ENCODE results near the gene NCAPG.
"Not testable (repeated sequence)": the region's sequence is repeated elsewhere in the genome, so short reads cannot be mapped to it uniquely, and the experiment has no call there.

Gene NCAPG

DNA sequence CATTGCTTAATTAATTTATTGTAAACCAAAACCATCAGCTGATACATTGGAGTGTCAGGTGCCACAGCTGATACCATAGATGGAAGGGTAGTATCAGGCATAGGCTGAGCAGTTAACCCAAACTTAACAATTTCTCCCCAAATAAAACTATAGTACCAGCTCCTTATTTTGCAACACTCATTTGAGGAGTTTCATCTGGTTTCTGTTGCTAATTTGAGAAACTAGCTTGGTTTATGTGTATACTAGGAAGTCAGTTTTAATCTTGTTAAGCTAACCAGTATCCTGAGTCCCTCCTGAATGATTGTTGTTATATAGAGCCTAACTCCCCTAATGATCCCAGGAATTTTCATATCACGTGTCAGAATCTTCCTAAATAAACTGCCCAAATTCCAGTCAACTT, 13.0 kb upstream of the NCAPG start:
- no peak for DNase-seq (ENCODE audit: low spot score)

GRCh38 chr4:17805580-17806155, 5.1 kb upstream of the NCAPG start:
- DNase-seq (ENCODE audit: low spot score): no peak

DNA sequence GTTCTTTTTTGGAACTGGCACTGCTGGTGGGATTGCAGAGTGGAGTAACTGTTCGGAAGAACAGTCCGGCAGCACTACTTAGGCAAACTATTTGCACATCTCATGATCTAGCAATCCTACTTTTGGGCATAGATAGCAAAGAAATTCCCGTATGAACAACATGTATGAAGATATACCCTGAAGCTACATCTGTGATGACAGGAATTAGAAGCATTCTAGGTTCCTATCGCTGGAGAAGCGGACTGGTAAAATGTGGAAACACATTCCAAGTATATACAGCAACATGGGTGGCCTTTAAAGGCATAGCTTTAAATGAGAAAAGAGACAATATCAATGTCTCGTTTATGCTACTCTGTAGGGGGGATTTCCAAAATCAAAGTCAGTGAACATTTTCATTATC, 3.3 kb upstream of the NCAPG start:
- DNase-seq (ENCODE audit: low spot score): no peak

DNA sequence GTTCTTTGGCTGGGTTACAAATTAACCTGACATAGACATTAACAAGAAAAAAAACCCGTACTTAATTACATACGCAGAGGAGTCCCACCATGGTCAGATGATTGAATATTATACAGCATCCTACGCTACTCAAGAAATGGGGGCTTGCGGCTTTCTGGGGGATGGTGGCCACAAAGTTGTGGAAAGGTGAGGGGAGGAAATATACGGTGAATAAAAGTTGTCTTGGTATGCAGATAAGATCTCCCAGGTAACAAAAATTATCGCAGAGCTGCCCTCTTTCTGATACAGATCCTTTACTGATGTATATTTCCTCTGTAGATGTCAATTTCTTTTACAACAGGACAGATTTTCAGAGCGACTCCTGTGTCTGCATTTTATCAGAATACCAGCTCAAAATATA, 1.1 kb upstream of the NCAPG start:
- DNase-seq (ENCODE audit: low spot score): no peak

- no peak for DNase-seq (ENCODE audit: low spot score)
Measured at GRCh38 chr4:17811078-17811603, 362 bp downstream of the NCAPG start.

GRCh38 chr4:17812125-17812524, 1.3 kb downstream of the NCAPG start:
- no peak for DNase-seq (ENCODE audit: low spot score)

- no peak for DNase-seq (ENCODE audit: low spot score)
Measured at GRCh38 chr4:17812801-17813200, 2.0 kb downstream of the NCAPG start.

- DNase-seq (ENCODE audit: low spot score): no peak
Measured at GRCh38 chr4:17814140-17814539, 3.4 kb downstream of the NCAPG start.

DNA sequence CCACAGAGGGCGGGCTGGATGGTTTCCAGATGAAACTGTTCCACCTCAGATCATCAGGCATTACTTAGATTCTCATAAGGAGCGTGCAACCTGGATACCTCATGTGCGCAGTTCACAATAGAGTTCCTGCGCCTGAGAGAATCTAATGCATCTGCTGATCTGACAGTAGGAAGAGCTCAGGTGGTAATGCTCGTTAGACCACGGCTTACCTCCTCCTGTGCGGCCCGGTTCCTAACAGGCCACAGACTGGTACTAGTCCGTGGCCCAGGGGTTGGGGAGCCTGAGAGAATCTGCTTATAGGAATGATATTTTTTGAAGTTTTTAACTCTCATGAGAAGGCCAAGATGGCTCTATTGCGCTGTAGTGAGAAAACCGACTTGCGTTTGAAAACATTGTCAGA, 5.4 kb downstream of the NCAPG start:
- no peak for DNase-seq (ENCODE audit: low spot score)

GRCh38 chr4:17817027-17817426, 6.2 kb downstream of the NCAPG start:
- DNase-seq (ENCODE audit: low spot score): peak; percentile 14

GRCh38 chr4:17823871-17824669, 13.3 kb downstream of the NCAPG start:
- DNase-seq (ENCODE audit: low spot score): no peak

DNA sequence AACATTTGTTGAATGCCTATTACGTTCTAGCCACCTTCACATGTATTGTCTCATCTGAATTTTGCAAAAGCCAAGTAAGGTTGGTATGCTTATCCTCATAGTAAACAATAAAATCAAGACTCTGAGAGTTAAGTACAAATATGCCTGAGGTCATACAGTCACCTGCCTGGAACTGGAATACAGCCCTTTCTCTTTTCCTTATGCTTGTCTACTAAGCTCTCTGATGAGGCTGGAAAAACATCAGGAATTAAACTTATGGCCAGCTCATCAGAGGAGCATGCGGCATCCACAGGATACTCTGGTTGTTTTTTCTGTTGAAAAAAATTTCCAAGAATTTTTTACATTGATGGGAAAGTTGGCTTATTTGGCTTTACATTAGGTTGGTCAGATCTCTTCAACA, 35.5 kb downstream of the NCAPG start:
- DNase-seq (ENCODE audit: low spot score): no peak

DNA sequence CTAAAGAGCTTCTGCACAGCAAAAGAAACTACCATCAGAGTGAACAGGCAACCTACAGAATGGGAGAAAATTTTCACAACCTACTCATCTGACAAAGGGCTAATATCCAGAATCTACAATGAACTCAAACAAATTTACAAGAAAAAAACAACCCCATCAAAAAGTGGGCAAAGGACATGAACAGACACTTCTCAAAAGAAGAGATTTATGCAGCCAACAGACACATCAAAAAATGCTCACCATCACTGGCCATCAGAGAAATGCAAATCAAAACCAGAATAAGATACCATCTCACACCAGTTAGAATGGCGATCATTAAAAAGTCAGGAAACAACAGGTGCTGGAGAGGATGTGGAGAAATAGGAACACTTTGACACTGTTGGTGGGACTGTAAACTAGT, 39.5 kb downstream of the NCAPG start:
- DNase-seq (ENCODE audit: low spot score): not testable (repeated sequence)

- no peak for DNase-seq (ENCODE audit: low spot score)
Measured at GRCh38 chr4:17851959-17852358, 41.2 kb downstream of the NCAPG start.

DNA sequence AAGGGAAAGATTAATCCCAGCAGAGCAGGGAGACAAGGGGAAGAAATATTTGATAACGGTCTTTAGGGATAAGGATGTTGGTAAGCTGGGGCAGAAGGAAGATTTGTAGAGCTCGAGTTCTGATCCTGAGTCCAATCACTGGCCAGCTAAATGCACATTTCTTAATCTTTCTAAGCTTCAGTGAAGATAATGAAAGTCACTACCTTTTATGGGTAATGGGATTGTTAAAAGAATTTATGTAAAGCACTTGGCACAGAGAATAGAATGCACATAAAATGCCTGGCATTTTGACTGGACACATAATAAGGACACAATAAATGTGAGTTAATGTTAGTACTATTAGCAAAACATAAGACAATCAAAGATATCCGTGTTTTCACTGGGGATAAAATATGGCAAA, 43.3 kb downstream of the NCAPG start:
- DNase-seq (ENCODE audit: low spot score): no peak

DNA sequence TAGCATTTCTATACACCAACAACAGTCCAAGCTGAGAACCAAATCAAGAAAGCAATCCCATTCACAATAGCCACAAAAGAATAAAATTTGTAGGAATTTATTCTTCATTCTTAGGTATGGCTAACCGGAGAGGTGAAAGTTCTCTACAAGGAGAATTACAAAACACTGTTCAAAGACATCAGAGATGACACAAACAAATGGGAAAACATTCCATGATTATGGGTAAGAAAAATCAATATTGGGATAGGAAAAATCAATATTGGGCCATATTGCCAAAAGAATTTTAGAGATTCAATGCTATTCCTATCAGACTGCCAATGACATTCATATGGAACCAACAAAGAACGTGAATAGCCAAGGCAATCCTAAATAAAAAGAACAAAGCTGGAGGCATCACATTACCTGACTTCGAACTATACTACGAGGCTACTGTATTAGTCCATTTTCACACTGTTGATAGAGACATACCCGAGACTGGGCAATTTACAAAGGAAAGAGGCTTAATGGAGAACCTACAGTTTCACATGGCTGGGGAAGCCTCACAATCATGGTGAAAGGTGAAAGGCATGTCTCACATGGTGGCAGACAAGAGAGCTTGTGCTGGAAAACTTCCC, 49.1 kb downstream of the NCAPG start:
- DNase-seq (ENCODE audit: low spot score): no peak

- not testable (repeated sequence) for DNase-seq (ENCODE audit: low spot score)
Measured at GRCh38 chr4:17861906-17862305, 51.1 kb downstream of the NCAPG start.

- DNase-seq (ENCODE audit: low spot score): no peak
Measured at GRCh38 chr4:17865866-17866363, 55.1 kb downstream of the NCAPG start.

DNA sequence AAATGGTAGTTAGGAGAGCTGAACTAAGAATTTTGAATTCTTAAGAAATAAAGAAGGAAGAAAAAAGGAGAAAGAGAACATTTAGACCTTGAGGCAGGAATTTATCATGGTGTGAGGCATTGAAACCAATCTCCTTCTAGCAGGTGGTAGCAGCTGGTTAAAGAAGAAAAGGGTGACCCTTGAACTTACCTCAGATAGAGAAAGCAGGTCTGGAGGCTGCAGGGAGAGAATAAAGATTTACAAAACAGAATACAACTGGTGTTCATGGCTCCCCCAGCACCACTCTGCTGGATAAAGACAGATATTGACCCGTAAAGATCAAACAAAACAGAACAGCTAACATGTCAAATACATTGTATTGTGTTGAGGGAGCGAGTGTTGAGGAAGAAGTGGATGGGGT, 56.0 kb downstream of the NCAPG start:
- no peak for DNase-seq (ENCODE audit: low spot score)

DNA sequence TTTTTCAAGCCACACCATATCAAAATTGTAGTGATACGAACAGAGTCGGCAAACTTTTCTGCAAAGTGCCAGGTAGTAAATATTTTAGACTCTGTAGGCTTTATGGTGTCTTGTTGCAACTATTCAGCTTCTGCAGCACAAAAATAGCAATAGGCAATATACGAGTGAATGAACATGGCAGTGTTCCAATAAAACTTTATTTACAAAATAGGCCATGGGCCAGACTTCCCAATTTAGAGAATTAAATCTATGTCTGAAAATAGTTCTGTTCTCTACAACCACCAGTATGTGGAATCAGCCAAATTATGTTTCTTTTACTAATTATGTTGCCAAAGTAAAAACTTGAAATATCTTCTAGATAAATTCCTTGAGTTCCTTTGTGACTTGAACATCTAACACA, 56.5 kb downstream of the NCAPG start:
- no peak for DNase-seq (ENCODE audit: low spot score)

- no peak for DNase-seq (ENCODE audit: low spot score)
Measured at GRCh38 chr4:17869327-17869726, 58.5 kb downstream of the NCAPG start.

DNA sequence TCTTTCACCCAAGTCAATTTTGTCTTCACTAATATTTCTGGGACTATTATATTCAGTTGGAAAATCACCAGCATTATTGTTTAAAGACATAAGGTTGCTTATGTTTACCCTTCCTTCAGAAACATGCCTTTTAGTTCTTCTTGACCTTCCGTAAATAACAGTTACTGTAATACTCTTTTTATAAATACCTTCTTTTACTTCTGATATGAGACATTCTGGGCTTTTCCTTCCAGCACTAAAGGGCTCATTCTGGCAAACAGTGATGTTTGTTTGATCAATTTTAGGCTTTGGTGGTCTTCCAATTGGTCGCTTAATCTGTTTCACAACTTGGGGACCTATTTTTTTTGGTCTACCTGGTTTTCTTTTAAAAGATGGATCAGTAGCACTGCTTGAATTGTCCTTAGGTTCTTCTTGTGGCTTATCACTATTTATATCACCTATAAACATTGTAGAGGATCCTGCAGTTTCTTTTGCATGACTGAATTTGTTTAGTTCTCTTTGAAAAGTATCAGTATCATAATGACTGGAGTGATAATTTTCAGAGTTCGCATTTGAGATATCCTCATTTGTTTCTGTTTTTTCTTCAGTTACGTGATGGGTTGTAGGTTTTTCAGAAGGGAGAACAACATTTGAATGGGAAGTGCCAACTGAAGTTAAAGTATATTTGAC, 64.8 kb downstream of the NCAPG start:
- DNase-seq (ENCODE audit: low spot score): no peak

DNA sequence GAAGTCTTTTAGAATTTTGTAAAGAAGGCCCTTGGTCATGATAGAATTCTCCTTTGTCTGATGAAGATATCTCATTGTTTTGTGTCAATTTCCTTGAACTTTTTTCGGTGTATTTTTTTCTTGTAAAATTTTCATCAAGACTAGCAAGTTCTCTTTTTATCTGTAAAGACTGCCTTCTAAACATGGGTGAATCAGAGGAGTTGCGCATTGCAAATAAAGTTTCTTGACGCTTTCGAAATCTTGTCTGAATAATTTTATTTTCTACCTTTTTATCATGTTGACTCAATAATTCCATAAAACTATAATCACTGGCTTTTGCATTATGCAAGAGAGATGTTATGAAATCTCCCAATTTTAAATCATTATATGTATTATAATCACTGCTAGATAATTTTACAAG, 66.2 kb downstream of the NCAPG start:
- no peak for DNase-seq (ENCODE audit: low spot score)

Data from iPS-NIHi11 (cell line).